ENCODE measurements around the gene SPATS2L. TPM values are rescaled to one million over a fixed set of nuclear protein-coding genes. Genes with fewer than 3 reads are reported as not detected.

The SPATS2L gene
- total and polyA plus RNA-seq, 2 of the 13 experiments (the other 11 are each of a cell fraction or from before 2014, with no cell fraction given), result 154 to 212 TPM

GRCh38 chr2:200318940-200319435, 12.5 kb downstream of the SPATS2L start (continued):
- TF ChIP-seq ZNF354B (CRISPR knock-in tag; IDR thresholded peaks at IDR 0.05) (no peak), SRSF1 (optimal IDR thresholded peaks at IDR 0.05; ENCODE audit: low read depth, low read length) (no peak), ZBTB3 (CRISPR knock-in tag; IDR thresholded peaks at IDR 0.05; ENCODE audit: borderline replicate concordance, low read depth) (peak; percentile 87; the same call in 1 of the 2 replicates), ZNF160 (CRISPR knock-in tag; IDR thresholded peaks at IDR 0.05) (no peak), EHMT2 (IDR thresholded peaks at IDR 0.05; ENCODE audit: borderline replicate concordance, low read depth, low read length) (peak; percentile 31; the same call in 1 of the 2 replicates), ZNF790 (CRISPR knock-in tag; IDR thresholded peaks at IDR 0.05; ENCODE audit: borderline replicate concordance) (no peak), ZNF552 (CRISPR knock-in tag; IDR thresholded peaks at IDR 0.05; ENCODE audit: borderline replicate concordance) (no peak), ZNF407 (CRISPR knock-in tag; IDR thresholded peaks at IDR 0.05; ENCODE audit: not compliant biosample characterization) (no peak), ZNF20 (CRISPR knock-in tag; IDR thresholded peaks at IDR 0.05) (no peak), KDM1A (CRISPR knock-in tag; IDR thresholded peaks at IDR 0.05) (peak; percentile 57; the same call in 1 of the 2 replicates), ZBTB43 (CRISPR knock-in tag; conservative IDR thresholded peaks at IDR 0.05) (peak; percentile 94), ZNF672 (CRISPR knock-in tag; IDR thresholded peaks at IDR 0.05) (no peak), ZNF276 (CRISPR knock-in tag; IDR thresholded peaks at IDR 0.05; ENCODE audit: low read depth) (no peak), SNAPC5 (CRISPR knock-in tag; IDR thresholded peaks at IDR 0.05; ENCODE audit: borderline replicate concordance) (0 out of 2 replicates have a peak, but pooled peaks have one; percentile 40), SRY (CRISPR knock-in tag; IDR thresholded peaks at IDR 0.05) (no peak), FUBP1 (CRISPR knock-in tag; IDR thresholded peaks at IDR 0.05; ENCODE audit: borderline replicate concordance) (no peak)
